Mucosa of stomach (tissue), 1 donor: Measurements from ENCODE around the gene SLC25A43.
"Not testable (repeated sequence)": the region's sequence is repeated elsewhere in the genome, so short reads cannot be mapped to it uniquely, and the experiment has no call there.

Experiments
- H3K27me3 ChIP-seq: one replicate; pipeline ENCODE4 v1.7.0; 2013; ENCODE audit warnings: mild to moderate bottlenecking, low read length; ENCODE audit not compliant: control insufficient read depth, insufficient read depth
- H3K36me3 ChIP-seq: one replicate; pipeline ENCODE4 v1.7.0; 2013; ENCODE audit warnings: low read length; ENCODE audit not compliant: control insufficient read depth, insufficient read depth
- H3K4me1 ChIP-seq: one replicate; pipeline ENCODE4 v1.7.0; 2013; ENCODE audit warnings: mild to moderate bottlenecking, low read length; ENCODE audit not compliant: control insufficient read depth, insufficient read depth
- H3K4me3 ChIP-seq: one replicate; pipeline ENCODE4 v1.7.0; 2013; ENCODE audit warnings: low read length
- H3K9ac ChIP-seq: one replicate; pipeline ENCODE4 v1.7.0; 2013; ENCODE audit warnings: mild to moderate bottlenecking, low read length, moderate library complexity
- H3K9me3 ChIP-seq: one replicate; pipeline ENCODE4 v1.7.0; 2013; ENCODE audit warnings: mild to moderate bottlenecking, low read length, moderate library complexity; ENCODE audit not compliant: control insufficient read depth
- donor health status: Pancreatic carcinoma.

The SLC25A43 gene

GRCh38 chrX:119398974-119399771, at the start of gene SLC25A43:
TSS of gene SLC25A43 (plus strand) at chrX:119399336. CDS start at chrX:119399404, 68 bp downstream.
- Histone ChIP-seq H3K4me3 (peak within 1 kb of the TSS; percentile 14), H3K9me3 (no peaks in the 10 kb centered on the region), H3K36me3 (no peaks in the 10 kb centered on the region), H3K4me1 (peaks cover 14% of the 10 kb centered on the region), H3K27me3 (no peaks in the 10 kb centered on the region), H3K9ac (peak within 1 kb of the TSS; percentile 68)

- H3K36me3 ChIP-seq, result no peaks in the 10 kb centered on the region
- H3K4me1 ChIP-seq, result no peaks in the 10 kb centered on the region
- no peaks in the 10 kb centered on the region for H3K27me3 ChIP-seq
Measured at GRCh38 chrX:119359618-119360382, 39.3 kb upstream of the SLC25A43 start.

GRCh38 chrX:119361451-119361850, 37.7 kb upstream of the SLC25A43 start:
- H3K4me3 ChIP-seq, H3K27me3 ChIP-seq, H3K4me1 ChIP-seq, H3K9me3 ChIP-seq, H3K36me3 ChIP-seq, H3K9ac ChIP-seq: not testable (repeated sequence)

More at GRCh38 chrX:119359618-119360382, 39.3 kb upstream of the SLC25A43 start:
- no peak overlapping the region for H3K4me3 ChIP-seq
- no peak overlapping the region for H3K9ac ChIP-seq
- no peaks in the 10 kb centered on the region for H3K9me3 ChIP-seq

GRCh38 chrX:119362074-119362473, 37.1 kb upstream of the SLC25A43 start:
- not testable (repeated sequence) for H3K36me3 ChIP-seq, H3K9me3 ChIP-seq, H3K4me3 ChIP-seq, H3K4me1 ChIP-seq, H3K27me3 ChIP-seq, H3K9ac ChIP-seq

GRCh38 chrX:119363391-119363790, 35.7 kb upstream of the SLC25A43 start:
- H3K27me3 ChIP-seq, result no peaks in the 10 kb centered on the region
- H3K4me1 ChIP-seq, result no peaks in the 10 kb centered on the region
- H3K9me3 ChIP-seq, result no peaks in the 10 kb centered on the region
- no peak overlapping the region for H3K4me3 ChIP-seq
- no peak overlapping the region for H3K9ac ChIP-seq
- H3K36me3 ChIP-seq, result no peaks in the 10 kb centered on the region

GRCh38 chrX:119371861-119372260, 27.3 kb upstream of the SLC25A43 start:
- H3K4me3 ChIP-seq, H3K27me3 ChIP-seq, H3K9ac ChIP-seq, H3K4me1 ChIP-seq, H3K36me3 ChIP-seq, H3K9me3 ChIP-seq: not testable (repeated sequence)

GRCh38 chrX:119374736-119375135, 24.4 kb upstream of the SLC25A43 start:
- Histone ChIP-seq H3K4me1 (no peaks in the 10 kb centered on the region), H3K4me3 (no peak overlapping the region), H3K9ac (no peak overlapping the region), H3K36me3 (no peaks in the 10 kb centered on the region), H3K9me3 (no peaks in the 10 kb centered on the region), H3K27me3 (no peaks in the 10 kb centered on the region)

- Histone ChIP-seq H3K4me1 (no peaks in the 10 kb centered on the region), H3K36me3 (no peaks in the 10 kb centered on the region), H3K4me3 (no peak overlapping the region), H3K27me3 (no peaks in the 10 kb centered on the region), H3K9ac (no peak overlapping the region), H3K9me3 (no peaks in the 10 kb centered on the region)
Measured at GRCh38 chrX:119375561-119375960, 23.6 kb upstream of the SLC25A43 start.

- H3K9me3 ChIP-seq, result no peaks in the 10 kb centered on the region
- no peaks in the 10 kb centered on the region for H3K4me1 ChIP-seq
- H3K27me3 ChIP-seq, result no peaks in the 10 kb centered on the region
- H3K9ac ChIP-seq, result no peak overlapping the region
- no peaks in the 10 kb centered on the region for H3K36me3 ChIP-seq
- no peak overlapping the region for H3K4me3 ChIP-seq
Measured at GRCh38 chrX:119376312-119376711, 22.8 kb upstream of the SLC25A43 start.

GRCh38 chrX:119381349-119381944, 17.7 kb upstream of the SLC25A43 start:
- no peaks in the 10 kb centered on the region for H3K4me1 ChIP-seq
- H3K4me3 ChIP-seq, result no peak overlapping the region
- no peaks in the 10 kb centered on the region for H3K36me3 ChIP-seq
- no peak overlapping the region for H3K9ac ChIP-seq
- no peaks in the 10 kb centered on the region for H3K9me3 ChIP-seq
- no peaks in the 10 kb centered on the region for H3K27me3 ChIP-seq

- no peaks in the 10 kb centered on the region for H3K9me3 ChIP-seq
- H3K36me3 ChIP-seq, result no peaks in the 10 kb centered on the region
- no peaks in the 10 kb centered on the region for H3K27me3 ChIP-seq
- H3K9ac ChIP-seq, result no peak overlapping the region
- no peak overlapping the region for H3K4me3 ChIP-seq
- no peaks in the 10 kb centered on the region for H3K4me1 ChIP-seq
Measured at GRCh38 chrX:119382606-119383005, 16.5 kb upstream of the SLC25A43 start.

- not testable (repeated sequence) for H3K36me3 ChIP-seq, H3K4me3 ChIP-seq, H3K4me1 ChIP-seq, H3K9me3 ChIP-seq, H3K9ac ChIP-seq, H3K27me3 ChIP-seq
Measured at GRCh38 chrX:119386685-119387084, 12.5 kb upstream of the SLC25A43 start.
